GM12864 (cell line): ENCODE data around the gene RAD50.

ENCODE experiments used
- DNase-seq: peaks from one replicate; pipeline ENCODE4 v3.0.0-alpha.2; 2011; ENCODE audit warnings: low read depth
- H3K4me3 ChIP-seq: 2 replicates; pipeline ENCODE4 v1.5.1; 2011; ENCODE audit warnings: mild to moderate bottlenecking, low read depth, low read length, control low read depth
- TF ChIP-seq, protein P1 (sequence below): IDR thresholded peaks from 2 replicates; pipeline ENCODE4 v1.5.1; 2011; ENCODE audit warnings: low read depth, mild to moderate bottlenecking, moderate library complexity, low read length, control low read depth, inconsistent platforms; ENCODE audit errors: missing control alignments

Gene RAD50

DNA sequence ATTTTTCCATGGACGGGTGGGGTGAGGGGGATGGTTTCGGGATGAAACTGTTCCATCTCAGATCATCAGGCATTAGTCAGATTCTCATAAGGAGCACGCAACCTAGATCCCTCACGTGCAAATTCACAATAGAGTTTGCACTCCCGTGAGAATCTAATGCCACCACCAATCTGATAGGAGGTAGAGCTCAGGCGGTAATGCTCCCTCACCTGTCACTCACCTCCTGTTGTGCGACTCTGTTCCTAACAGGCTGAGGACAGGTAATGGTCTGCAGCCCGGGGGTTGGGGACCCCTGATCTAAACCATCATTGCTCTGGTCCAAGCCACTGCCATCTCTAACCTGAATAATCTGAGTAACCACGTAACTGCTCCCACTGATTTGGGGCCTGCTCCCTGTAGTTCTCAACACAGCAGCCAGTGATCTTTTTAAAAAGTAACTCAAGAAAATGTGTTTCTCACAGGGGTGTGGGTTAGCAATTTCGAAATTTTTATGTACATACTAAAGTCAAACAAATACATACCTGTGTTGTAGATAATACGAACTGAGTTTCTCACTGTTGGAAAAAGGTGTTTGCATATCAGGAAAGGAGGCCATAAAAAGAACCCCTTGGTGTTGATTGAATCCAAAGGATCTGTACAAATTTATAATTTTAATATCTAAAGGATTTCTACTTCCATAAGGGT is 89.9 kb downstream of the RAD50 start:
- no peak for DNase-seq
- TF ChIP-seq, protein P1, sequence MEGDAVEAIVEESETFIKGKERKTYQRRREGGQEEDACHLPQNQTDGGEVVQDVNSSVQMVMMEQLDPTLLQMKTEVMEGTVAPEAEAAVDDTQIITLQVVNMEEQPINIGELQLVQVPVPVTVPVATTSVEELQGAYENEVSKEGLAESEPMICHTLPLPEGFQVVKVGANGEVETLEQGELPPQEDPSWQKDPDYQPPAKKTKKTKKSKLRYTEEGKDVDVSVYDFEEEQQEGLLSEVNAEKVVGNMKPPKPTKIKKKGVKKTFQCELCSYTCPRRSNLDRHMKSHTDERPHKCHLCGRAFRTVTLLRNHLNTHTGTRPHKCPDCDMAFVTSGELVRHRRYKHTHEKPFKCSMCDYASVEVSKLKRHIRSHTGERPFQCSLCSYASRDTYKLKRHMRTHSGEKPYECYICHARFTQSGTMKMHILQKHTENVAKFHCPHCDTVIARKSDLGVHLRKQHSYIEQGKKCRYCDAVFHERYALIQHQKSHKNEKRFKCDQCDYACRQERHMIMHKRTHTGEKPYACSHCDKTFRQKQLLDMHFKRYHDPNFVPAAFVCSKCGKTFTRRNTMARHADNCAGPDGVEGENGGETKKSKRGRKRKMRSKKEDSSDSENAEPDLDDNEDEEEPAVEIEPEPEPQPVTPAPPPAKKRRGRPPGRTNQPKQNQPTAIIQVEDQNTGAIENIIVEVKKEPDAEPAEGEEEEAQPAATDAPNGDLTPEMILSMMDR: no peak
- no peak overlapping the region for H3K4me3 ChIP-seq

DNA sequence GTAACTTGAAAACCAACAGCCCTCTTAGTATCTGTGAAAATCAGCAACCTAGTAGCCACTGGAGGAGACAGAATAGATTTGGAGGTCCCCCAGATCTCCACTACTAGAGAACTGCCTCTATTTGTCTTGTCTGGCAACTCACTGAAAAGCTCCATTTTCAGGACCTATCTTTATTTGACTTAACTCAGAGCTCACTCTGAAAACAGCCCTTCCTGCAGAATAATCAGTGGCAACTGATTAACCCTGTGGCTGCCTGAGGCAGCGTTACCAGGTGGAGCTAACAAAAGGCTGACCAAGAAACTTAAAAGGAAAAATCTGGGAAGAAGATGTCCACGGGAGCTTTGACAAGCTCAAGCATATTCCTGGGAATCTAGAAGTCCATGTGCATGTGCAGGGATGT is 90.7 kb downstream of the RAD50 start:
- H3K4me3 ChIP-seq: no peak overlapping the region
- TF ChIP-seq, protein P1: no peak
- DNase-seq: no peak

DNA sequence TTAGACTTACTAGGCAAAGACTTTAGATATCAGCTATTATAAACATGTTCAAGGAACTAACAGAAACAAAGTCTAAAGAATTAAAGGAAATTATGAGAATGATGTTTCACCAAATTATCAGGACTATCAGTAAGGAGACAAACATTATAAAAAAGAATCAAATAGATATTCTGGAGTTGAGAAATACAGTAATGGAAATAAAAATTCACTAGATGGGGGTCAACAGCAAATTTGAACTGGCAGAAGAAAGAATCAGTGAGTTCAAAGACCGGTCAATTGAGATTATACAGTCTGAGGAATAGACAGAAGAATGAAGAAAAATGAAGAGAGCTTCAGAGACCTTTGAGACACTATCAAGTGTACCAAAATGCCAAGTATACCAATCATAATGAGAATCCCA is 91.6 kb downstream of the RAD50 start:
- TF ChIP-seq, protein P1: no peak
- no peak for DNase-seq
- no peak overlapping the region for H3K4me3 ChIP-seq

DNA sequence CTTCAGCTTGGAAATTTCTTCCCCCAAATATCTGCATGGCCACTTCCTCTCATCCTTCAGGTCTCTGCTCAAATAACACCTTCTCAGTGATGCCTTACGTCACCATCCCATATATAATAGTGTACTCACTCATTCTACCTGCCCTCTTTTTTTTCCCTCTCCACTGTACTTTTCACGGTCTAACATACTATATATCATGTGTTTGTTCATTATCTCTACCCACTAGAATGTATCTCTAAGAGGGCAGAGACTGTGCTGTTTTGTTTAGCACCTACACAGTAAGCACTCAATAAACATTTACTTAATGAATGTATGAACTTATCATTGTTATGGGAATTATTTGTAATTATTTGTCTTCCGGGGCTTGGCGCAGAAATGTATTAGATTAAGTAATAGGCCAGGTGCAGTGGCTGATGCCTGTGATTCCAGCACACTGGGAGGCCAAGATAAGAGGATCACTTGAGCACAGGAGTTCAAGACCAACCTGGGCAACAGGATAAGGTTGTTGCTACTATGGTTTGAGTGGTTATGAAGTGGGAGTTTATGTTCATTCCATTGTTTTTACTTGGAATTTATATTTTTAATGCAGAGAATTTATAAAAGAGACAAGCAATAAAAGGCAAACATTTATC is 95.2 kb downstream of the RAD50 start:
- no peak for DNase-seq
- no peak overlapping the region for H3K4me3 ChIP-seq
- TF ChIP-seq, protein P1: no peak

DNA sequence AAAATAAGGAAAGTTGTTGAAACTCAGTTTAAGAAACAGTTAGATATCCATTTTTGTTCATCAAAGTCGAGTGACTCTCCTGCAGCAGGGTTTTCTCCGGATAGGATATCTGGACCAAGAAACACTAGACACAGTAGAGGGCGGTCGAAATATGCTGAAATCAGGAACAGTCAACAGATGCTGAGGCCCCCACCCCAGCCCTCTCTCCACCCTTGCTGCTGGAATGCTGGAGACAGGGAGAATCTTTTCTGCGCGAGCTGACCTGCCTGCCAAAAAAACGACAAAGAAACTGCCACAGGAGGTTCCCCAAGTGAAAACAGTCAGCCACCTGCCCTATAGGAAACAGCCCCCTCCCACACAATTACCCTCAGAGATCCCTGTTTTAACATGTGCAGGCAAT is 96.9 kb downstream of the RAD50 start:
- TF ChIP-seq, protein P1: no peak
- no peak for DNase-seq
- H3K4me3 ChIP-seq: no peak overlapping the region

DNA sequence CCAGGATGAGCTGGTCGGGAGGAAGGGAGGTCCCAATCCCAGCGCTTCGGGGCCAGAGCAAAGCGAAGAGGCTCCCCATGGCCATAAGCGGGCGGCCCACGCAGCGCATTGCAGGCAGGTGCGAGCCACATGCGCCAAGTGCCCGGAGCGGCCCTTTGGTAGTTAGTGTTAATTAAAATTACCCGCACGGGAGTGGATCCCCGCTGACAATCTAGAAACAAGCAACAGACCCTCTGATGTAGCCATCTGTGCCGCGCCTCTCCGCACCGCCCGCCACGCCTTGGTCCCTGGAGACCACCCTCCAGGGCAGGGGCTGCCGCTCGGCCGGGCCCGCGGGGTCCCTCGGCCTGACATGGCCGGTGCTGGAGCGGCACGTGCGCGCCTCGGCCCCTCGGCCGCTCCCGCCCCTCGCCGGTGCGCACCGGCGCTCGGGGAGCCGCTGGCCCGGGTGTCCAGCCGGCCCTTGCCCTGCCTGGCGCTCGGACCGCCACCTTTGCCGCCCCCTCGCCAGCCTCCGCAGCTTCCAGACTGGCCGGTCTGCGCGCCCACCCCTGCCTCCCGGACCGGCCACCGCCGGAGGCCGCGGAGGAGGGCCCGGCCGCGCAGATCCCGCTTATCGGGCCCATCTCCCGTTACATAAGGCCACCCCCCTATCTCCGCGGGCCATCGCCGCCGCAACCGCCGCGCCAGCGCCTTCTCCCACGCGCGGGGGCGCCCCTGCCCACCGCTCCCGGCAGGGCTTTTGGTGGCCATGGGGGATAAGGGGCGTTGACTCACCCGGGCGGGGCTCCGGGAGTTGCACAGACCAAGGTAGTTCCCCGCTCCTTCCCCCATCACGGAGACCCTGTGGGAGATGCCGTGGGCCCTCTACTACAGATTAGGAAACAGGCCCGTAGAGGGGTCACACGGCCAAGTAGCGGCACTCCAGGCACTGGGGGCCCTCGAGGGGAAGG is 99.3 kb downstream of the RAD50 start:
- TF ChIP-seq, protein P1: no peak
- DNase-seq: no peak
- no peak overlapping the region for H3K4me3 ChIP-seq
